Measurements from ENCODE around the gene USP4.

The USP4 gene

DNA sequence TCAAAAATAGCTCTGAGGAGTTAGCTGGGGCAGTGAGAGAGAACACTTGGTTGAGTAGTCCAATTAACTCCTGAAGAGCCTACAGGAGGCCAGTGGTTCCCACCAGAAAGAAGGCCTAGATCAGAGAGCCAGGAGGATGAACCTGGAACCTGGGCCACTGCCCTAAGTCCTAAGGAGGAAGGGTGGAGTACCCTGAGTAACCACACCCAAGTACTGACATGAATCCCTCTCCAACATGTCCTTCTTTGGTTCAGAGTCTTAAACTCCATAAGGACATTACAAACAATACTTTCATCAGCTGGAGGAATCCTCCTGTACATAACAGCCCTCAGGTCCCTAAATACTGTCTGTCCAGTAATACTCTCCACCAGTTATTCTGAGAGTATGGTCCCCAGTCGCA, 37.2 kb downstream of the USP4 start:
- DNase-seq: no peak
- intact Hi-C loops (cut with DNase I): no loop called here

- intact Hi-C loops (cut with DNase I): no loop called here
- no peak for DNase-seq
Measured at GRCh38 chr3:49300595-49300994, 39.3 kb downstream of the USP4 start.

DNA sequence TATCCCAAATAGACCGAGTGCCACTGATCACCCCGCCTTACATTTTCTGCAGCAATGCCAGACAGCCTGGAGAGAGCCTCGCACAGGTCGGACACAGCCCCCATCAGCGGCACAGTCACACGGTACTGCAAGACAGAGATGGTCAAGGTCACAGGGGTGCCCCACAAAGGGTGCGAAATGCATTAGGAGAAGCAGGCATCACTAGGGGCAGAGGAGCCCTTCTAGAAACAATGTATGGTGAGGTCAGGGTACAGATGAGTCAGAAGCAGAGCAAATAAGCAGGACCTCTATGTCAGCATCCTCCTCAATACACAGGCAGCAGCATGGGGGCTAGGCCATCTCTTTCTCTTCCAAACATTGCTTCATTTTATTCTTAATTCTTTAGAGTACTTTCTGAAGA, 41.3 kb downstream of the USP4 start:
- intact Hi-C loops (cut with DNase I): no loop called here

DNA sequence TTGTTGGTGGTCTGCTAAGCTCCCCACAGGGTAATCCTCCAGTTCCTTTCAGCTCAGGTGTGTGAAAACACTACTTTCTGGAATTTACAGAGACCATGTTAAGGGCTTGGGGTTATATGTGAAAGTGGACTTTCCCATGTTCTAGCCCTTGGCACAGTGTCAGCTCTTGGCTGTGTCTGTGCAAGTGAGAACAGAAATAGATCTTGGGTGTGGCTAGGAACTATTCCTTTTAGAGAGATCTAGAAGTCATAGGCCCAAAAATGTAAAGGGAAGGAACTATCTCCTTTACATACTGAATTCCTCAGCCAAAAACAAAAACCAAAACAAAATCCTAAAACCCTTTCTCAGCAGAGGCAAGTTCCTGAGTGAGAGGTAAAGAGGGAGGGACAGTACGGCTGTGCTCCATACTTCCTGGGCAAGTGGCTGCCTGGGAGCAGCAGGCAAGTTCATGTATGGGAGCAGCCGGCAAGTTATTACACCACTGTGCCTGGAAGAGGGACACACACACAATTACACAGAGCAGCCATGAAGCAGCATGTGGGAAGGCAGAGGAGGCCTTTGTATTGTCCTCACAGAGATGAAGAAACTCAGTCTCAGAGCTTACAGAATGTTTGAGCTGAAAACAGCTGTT, 43.0 kb downstream of the USP4 start:
- intact Hi-C loops (cut with DNase I): no loop called here
- DNase-seq: peak in 2 of 10 donors; percentile 10 to 20

More for the DNA sequence above, 41.3 kb downstream of the USP4 start:
- DNase-seq: peak in 1 of 10 donors; percentile 47

DNA sequence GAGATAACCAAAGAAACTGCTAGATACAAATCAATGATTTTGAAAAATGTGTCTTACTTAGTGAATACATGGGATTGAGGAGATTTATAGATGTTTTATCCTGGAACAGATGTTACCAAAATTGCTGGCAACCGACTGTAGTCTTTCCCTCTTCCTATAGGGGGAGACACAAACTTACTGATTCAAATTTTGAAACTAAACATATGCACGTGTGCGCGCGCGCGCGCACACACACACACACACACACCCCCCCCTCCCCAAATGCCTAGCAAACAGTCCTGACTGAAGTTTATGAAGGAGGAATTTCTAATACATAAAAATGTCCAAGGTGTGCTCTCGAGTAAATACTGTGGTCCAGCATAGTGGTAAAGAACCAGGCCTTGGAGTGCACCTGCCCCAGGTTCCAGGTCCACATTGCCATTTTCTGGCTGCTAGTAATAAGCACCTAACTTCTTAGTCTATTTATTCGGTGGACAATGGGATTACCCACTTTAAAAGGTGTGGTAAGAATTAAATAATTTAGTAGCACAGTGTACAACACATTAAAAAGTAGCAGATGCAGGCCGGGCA, 44.3 kb downstream of the USP4 start:
- intact Hi-C loops (cut with DNase I): loop anchor here (1.0 kb wide), 1 partner anchor 154 kb away; no protein-coding TSS in a partner anchor
- peak in 1 of 10 donors; percentile 63 for DNase-seq

GRCh38 chr3:49294343-49294742, 45.5 kb downstream of the USP4 start:
- peak in 2 of 10 donors; percentile 4 to 19 for DNase-seq
- intact Hi-C loops (cut with DNase I): no loop called here

DNA sequence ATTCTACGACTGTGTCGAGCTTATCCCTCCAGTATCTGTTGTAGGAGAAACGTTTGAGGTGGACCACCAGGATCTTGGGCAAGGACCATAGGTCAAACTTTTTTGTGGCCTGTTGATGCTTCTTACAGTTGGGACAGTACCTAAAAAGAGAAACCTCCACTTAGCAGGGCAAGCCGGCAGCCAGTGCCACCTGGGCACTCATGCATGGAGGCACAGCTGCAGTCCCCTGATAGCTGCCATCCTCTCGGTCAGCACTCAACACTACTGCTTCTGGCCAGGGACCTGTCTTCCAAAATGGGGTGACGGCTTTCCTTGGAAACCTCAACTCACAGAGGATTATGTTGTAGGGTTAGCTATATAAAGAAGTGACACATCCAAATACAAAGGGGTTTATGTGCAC, 55.9 kb downstream of the USP4 start:
- intact Hi-C loops (cut with DNase I): loop anchor here (5.0 kb wide), 1 partner anchor 112 kb away; the partner anchor contains the start of gene KLHDC8B
- peak in 1 of 10 donors; percentile 57 for DNase-seq

DNA sequence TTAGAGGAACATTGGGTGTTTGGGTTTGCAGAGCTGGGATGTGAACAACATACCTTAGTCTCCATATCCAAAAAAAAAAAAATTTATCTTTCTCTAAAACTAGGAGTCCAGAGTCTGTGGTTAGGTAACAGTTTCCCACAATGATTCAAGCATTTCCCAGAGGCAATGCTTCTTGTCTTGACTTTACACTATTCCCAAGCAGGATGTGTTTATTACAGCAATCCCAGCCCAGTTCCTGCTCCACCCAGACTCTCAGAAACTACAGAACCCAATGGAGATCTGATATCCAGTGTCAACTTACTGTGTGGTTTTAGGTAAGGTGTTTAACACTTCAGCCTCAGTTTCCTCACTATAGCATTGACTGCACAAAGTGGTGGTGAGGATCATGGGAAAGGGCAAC, 60.5 kb downstream of the USP4 start:
- DNase-seq: no peak
- intact Hi-C loops (cut with DNase I): no loop called here

- DNase-seq: no peak
- intact Hi-C loops (cut with DNase I): no loop called here
Measured at GRCh38 chr3:49278548-49278947, 61.3 kb downstream of the USP4 start.

- DNase-seq: no peak
- intact Hi-C loops (cut with DNase I): no loop called here
Measured at GRCh38 chr3:49277383-49277775, 62.5 kb downstream of the USP4 start.

DNA sequence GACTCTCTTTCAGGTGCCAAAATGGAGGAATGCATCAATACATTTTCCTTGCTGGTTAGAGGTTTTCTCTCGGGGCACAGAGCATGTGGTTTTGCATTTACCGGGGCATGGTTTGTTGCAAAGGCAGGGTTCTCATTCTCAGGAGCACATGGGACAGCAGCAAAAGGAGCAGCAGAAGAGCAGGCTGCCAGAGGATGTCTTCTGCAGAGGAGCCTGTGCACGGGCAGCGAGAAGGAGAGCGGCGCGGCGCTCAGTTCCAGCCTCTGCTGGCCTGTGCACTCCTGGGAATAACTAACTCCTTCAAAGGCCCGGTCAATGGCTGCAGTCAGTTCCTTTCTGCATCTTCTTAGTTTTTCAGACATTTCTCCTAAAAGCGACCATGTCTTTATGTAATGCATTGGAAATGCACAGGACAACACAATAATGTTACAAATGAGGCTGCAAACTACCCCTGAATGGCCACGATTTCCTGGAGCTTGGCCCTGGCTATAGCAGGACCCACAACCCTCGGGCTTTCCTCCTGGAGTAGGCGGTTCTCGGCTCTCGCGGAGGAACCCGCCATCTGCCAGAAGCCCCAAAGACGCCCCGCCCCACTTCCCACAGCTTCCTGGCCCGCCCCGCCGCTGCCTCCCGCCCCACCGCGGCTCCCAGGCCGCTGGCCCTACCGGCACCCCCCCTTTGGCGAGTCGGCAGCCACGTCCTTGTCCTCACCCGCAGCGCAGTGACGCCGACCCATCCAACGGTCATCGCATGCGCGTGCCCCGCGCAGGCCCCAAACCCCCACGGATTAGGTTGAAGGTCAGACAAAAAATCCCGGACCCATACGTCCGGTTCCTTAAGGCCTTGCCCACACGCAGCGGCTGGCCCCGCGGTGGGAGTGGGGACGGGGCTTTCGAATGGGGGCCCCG, 63.1 kb downstream of the USP4 start, which contains the start of gene C3orf62:
Gene C3orf62, minus strand, starts transcription at position 758 of the 908 bp plus-strand sequence. Its CDS starts 360 bp downstream, at position 398.
- intact Hi-C loops (cut with DNase I): no loop called here
- peak; percentile 72 to 97 (median 83) for DNase-seq

- DNase-seq: no peak
- intact Hi-C loops (cut with DNase I): no loop called here
Measured at GRCh38 chr3:49273825-49274532, 65.9 kb downstream of the USP4 start.

DNA sequence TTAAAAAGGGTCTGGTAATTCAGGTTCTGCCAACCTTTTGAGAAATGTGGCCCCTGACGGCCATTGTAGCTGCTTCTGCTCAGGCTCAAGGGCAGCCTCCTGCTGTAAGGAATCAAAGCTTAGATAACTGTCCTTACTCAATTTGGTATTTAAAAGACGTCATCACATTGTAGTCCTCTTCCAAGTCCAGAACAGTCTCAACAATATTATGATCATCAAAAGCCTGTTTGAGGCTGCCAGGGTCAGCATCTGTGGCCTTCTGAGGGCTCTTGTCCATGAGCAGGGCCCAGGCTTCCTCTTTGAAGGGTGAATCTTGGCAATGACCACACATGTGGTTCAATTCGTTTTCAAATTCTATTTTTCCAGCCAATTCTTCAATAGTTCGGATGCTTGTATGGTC, 68.8 kb downstream of the USP4 start:
- intact Hi-C loops (cut with DNase I): no loop called here
- DNase-seq: peak in 1 of 10 donors; percentile 24

GRCh38 chr3:49270156-49270500, 69.7 kb downstream of the USP4 start:
- intact Hi-C loops (cut with DNase I): no loop called here
- DNase-seq: peak in 1 of 10 donors; percentile 1

DNA sequence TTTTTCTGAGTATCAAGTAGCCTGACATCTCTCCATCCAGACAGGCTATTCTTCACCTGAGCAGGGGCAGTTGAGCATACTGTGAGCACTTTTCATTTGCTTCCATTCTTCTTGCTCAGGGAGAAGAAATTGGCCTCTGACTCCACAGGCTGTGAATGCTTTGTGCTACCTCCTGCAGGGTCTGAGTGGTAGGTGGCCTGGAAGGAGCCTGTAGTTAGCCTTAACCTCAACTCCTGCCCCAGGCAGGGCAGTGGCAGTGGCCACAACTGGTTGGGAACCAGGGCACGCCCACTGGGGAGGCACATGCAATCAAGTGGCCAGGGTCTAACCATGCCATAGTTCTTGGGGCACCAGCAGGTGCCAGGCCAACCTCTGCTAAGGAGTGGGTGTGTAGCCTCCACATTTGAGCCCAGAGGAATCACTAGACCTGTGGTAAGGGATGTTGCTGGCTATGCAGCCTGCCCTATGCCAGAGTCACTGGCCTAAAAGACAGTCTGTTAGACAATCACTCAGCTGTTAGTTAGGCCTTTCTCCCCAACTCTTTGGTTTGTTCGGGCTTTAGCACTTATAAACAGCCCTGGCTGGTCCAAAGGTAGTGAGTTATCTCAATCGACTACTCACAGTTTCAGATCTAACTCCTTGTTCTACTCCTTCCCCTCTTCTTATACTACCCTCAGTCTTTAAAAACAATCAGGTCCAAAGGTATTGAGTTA, 70.3 kb downstream of the USP4 start:
- intact Hi-C loops (cut with DNase I): no loop called here
- DNase-seq: peak in 1 of 10 donors; percentile 38

DNA sequence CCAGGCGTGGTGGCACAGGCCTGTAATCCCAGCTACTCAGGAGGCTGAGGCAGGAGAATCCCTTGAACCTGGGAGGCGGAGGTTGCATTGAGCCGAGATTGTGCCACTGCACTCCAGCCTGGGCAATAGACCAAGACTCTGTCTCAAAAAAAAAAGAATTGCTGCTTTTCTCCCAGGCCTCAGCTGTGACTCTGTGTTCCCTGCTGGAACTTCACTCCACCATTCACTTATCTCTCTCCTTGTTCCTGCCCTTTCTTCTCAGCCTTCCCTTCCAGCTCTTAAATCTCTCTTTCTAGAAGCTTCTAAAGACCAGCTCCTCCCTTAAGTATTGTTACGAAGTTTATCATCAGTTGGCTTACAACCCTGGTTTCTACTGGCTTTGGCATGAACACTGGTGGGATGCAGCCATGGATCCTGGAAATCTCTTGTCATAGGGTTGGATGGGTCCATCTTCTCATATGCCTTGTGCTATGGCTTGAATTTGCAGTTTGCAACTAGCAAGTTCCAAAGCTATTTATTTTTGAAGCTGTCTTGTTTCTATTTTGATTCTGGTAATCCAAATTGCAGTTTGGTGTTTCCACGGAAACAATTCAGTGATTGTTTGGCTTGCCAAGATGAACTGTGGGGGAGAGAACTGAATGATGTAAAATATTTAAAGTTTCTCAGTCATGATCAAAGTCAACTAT, 73.3 kb downstream of the USP4 start:
- intact Hi-C loops (cut with DNase I): no loop called here
- peak in 1 of 10 donors; percentile 18 for DNase-seq

DNA sequence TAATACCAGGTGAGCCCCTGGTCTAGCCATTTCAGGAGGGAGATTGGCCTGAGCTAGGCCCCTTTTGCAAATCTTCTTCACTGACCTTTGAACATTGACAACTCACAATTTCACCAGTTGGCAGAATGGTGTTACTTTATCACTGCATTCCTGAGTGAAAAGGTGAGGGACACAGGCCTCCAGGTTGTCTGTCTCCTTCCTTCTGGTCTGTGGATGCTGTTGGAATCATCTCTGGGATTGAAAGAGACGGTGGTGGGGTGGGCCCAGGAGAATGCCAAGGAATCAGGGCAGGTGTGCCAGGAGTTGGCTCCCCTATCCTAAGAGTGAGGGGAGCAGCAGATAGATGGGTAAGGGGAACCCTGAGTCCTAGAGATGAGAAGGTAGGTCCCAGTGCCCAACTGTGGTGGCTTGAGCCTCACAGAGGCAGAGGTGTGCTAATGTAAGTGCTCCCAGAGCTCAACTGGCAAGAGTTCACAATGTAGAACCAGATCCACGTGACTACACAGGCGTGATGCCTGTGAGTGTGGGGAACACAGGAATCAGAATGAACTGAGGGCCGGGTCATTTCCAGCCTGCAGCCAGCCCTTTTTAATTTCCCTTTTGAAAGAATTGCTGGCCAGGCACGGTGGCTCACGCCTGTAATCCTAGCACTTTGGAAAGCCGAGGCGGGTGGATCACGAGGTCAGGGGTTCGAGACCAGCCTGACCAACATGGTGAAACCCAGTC, 74.0 kb downstream of the USP4 start:
- DNase-seq: peak in 1 of 10 donors; percentile 30

GRCh38 chr3:49263159-49263889, 76.5 kb downstream of the USP4 start:
- intact Hi-C loops (cut with DNase I): no loop called here
- DNase-seq: peak in 1 of 10 donors; percentile 57

More for the DNA sequence above, 74.0 kb downstream of the USP4 start:
- intact Hi-C loops (cut with DNase I): no loop called here

All from posterior cingulate gyrus (tissue), 11 donors.